K562 (cell line): Measurements from ENCODE around the gene RANGAP1. TPM values are rescaled to one million over a fixed set of nuclear protein-coding genes. Genes with fewer than 3 reads are reported as not detected.

Experiments used
- ATAC-seq: fragments of 200-7000 bp; cut with Tn5 transposase; 3 replicates; pipeline ENCODE4 v1.9.1; 2020; ENCODE audit warnings: moderate library complexity
- BruUV-seq: library from RNA; stranded (reverse); fragments of 400-500 nt; replicated peaks from 2 replicates; lab custom pipeline; 2021; lab: Mats Ljungman, UMichigan
- CTCF ChIA-PET: fragments of 300-600 bp; formaldehyde crosslinking; extraction: SDS; loops from one replicate; lab custom pipeline; 2021; ENCODE audit warnings: low intra/inter-chr PET ratio; lab: Yijun Ruan, JAX
- POLR2A ChIA-PET: fragments of 300-600, 350-650 bp; sonication (Branson Sonifier 250); formaldehyde crosslinking; extraction: SDS; loops from one replicate; lab custom pipeline; 2021; ENCODE audit warnings: antibody characterized with exemption, inconsistent platforms; lab: Yijun Ruan, JAX
- DNase-seq, 4 experiments: peaks; one replicate each; pipeline versions ENCODE4 v3.0.0 to v3.0.0-alpha.2; 2011 to 2018; ENCODE audit warnings: low spot score in 3 of 4, mixed read lengths in 3 of 4; ENCODE audit errors: extremely low read depth in 1 of 4
- FAIRE-seq: peaks from 2 replicates; lab custom pipeline; 2011; peaks lifted over from hg19 to GRCh38; lab: Jason Lieb, UNC
- H2AFZ ChIP-seq: 2 replicates; pipeline ENCODE4 v1.6.0; 2011; ENCODE audit warnings: low read depth, low read length, control low read depth, inconsistent platforms
- H3K27ac ChIP-seq: fragments of 200-600 bp; 3 replicates; pipeline ENCODE4 v1.8.0; 2011; ENCODE audit warnings: low read depth, mild to moderate bottlenecking, control low read depth, inconsistent platforms, low read length, moderate library complexity, mixed read lengths; ENCODE audit errors: extremely low read depth
- H3K27me3 ChIP-seq, 2 experiments: fragments of 300-600 bp in 1 of 2; 2 replicates in 1 of 2; 3 replicates in 1 of 2; pipeline versions ENCODE4 v1.6.0 to v1.8.0; 2011; ENCODE audit warnings: inconsistent platforms in 2 of 2, low read length in 2 of 2, mild to moderate bottlenecking in 1 of 2, mixed read lengths in 1 of 2, moderate library complexity in 1 of 2; ENCODE audit not compliant: control insufficient read depth in 2 of 2, insufficient read depth in 2 of 2
- H3K36me3 ChIP-seq: fragments of 300-600 bp; 3 replicates; pipeline ENCODE4 v1.8.0; 2011; ENCODE audit warnings: mild to moderate bottlenecking, low read length, inconsistent platforms; ENCODE audit not compliant: control insufficient read depth, insufficient read depth
- H3K4me1 ChIP-seq, 2 experiments: fragments of 200-600 bp in 1 of 2; replicated peaks in 1 of 2; 2 replicates in 1 of 2; 3 replicates in 1 of 2; pipeline versions ENCODE4 v1.5.1 to v1.8.0; 2011; ENCODE audit warnings: inconsistent platforms in 2 of 2, low read length in 2 of 2, mild to moderate bottlenecking in 1 of 2, mixed read lengths in 1 of 2, moderate library complexity in 1 of 2; ENCODE audit not compliant: control insufficient read depth in 2 of 2, insufficient read depth in 2 of 2
- H3K4me2 ChIP-seq: 2 replicates; pipeline ENCODE4 v1.6.1; 2011; ENCODE audit warnings: low read length, control low read depth, inconsistent platforms, mixed read lengths; ENCODE audit not compliant: insufficient read depth
- H3K4me3 ChIP-seq: fragments of 200-600 bp; sonication (generic), shearing (Covaris generic); 2 replicates; pipeline ENCODE4 v1.5.1; 2016; ENCODE audit warnings: control low read depth, inconsistent platforms
- H3K79me2 ChIP-seq: fragments of 200-600 bp; 3 replicates; pipeline ENCODE4 v1.8.0; 2011; ENCODE audit warnings: low read length, inconsistent platforms; ENCODE audit not compliant: control insufficient read depth, insufficient read depth
- H3K9ac ChIP-seq, 2 experiments: 2 replicates each; pipeline versions ENCODE4 v1.6.0 to v1.6.1; 2011; ENCODE audit warnings: low read depth in 2 of 2, low read length in 2 of 2, control low read depth in 1 of 2, inconsistent platforms in 1 of 2, mild to moderate bottlenecking in 1 of 2, mixed read lengths in 1 of 2; ENCODE audit not compliant: insufficient read depth in 1 of 2
- H3K9me1 ChIP-seq: one replicate; pipeline ENCODE4 v1.6.0; 2011; ENCODE audit warnings: inconsistent platforms, mild to moderate bottlenecking, low read length, moderate library complexity; ENCODE audit not compliant: control insufficient read depth, insufficient read depth
- H3K9me3 ChIP-seq: replicated peaks from 2 replicates; pipeline ENCODE4 v1.5.1; 2011; ENCODE audit warnings: low read depth, low read length, inconsistent platforms; ENCODE audit not compliant: control insufficient read depth, insufficient read depth
- H4K20me1 ChIP-seq: replicated peaks from 2 replicates; pipeline ENCODE4 v1.6.1; 2011; ENCODE audit warnings: low read length, inconsistent platforms, mixed read lengths; ENCODE audit not compliant: control insufficient read depth, insufficient read depth
- CBX2 ChIP-seq: fragments of 200-600 bp; sonication (generic); IDR thresholded peaks from one replicate; pipeline ENCODE4 v1.6.1; 2012; ENCODE audit warnings: mild to moderate bottlenecking, low read length, inconsistent platforms; ENCODE audit not compliant: insufficient read depth, poor library complexity, severe bottlenecking
- CGGBP1 ChIP-seq: fragments of 250-450 bp; sonication (Bioruptor Pico); IDR thresholded peaks from 2 replicates; pipeline ENCODE4 v1.9.0; 2021; ENCODE audit warnings: mild to moderate bottlenecking
- CHAMP1 ChIP-seq: fragments of 450-650 bp; IDR thresholded peaks from 2 replicates; pipeline ENCODE4 v1.6.1; 2016; ENCODE audit warnings: mild to moderate bottlenecking
- E2F3 ChIP-seq: fragments of 250-450 bp; sonication (Bioruptor Pico); IDR thresholded peaks from 2 replicates; pipeline ENCODE4 v1.4.0; 2020; ENCODE audit warnings: mild to moderate bottlenecking
- E2F8 ChIP-seq: fragments of 450-650 bp; IDR thresholded peaks from 2 replicates; pipeline ENCODE4 v1.7.1; 2018; ENCODE audit warnings: mild to moderate bottlenecking, low read depth; ENCODE audit not compliant: partially characterized antibody
- FOXK1 ChIP-seq: sonication (generic); formaldehyde crosslinking; IDR thresholded peaks from 2 replicates; pipeline ENCODE4 v1.8.0; 2022; ENCODE audit warnings: missing genetic modification reagents, mild to moderate bottlenecking, borderline replicate concordance
- GATAD2B ChIP-seq: fragments of 450-650 bp; IDR thresholded peaks from 2 replicates; pipeline ENCODE4 v1.6.1; 2017; ENCODE audit warnings: mild to moderate bottlenecking, borderline replicate concordance
- ID3 ChIP-seq, 2 experiments: fragments of 250-450 bp in 1 of 2; fragments of 450-650 bp in 1 of 2; sonication (Bioruptor Pico) in 1 of 2; IDR thresholded peaks; 2 replicates each; pipeline versions ENCODE4 v1.6.1 to v1.8.0; 2016 to 2021; ENCODE audit warnings: mild to moderate bottlenecking in 2 of 2, moderate library complexity in 2 of 2, missing compliant biosample characterization in 1 of 2, missing genetic modification characterization in 1 of 2
- ILF3 ChIP-seq: fragments of 450-650 bp; IDR thresholded peaks from 2 replicates; pipeline ENCODE4 v1.6.1; 2018; ENCODE audit warnings: antibody characterized with exemption, mild to moderate bottlenecking, moderate library complexity, borderline replicate concordance
- NFATC3 ChIP-seq: fragments of 450-650 bp; IDR thresholded peaks from 2 replicates; pipeline ENCODE4 v1.6.1; 2017; ENCODE audit warnings: mild to moderate bottlenecking
- RBBP5 ChIP-seq: fragments of 200-600 bp; sonication (generic); IDR thresholded peaks from 2 replicates; pipeline ENCODE4 v1.6.1; 2012; ENCODE audit warnings: borderline replicate concordance, mild to moderate bottlenecking, low read length, control low read depth, inconsistent platforms; ENCODE audit not compliant: insufficient read depth, poor library complexity, severe bottlenecking
- SMARCA5 ChIP-seq: fragments of 450-650 bp; IDR thresholded peaks from 2 replicates; pipeline ENCODE4 v1.6.1; 2016
- SRSF9 ChIP-seq: fragments of 200-400 bp; formaldehyde crosslinking; IDR thresholded peaks from 2 replicates; pipeline ENCODE4 v1.6.1; 2017; ENCODE audit warnings: low read depth, low read length, borderline replicate concordance
- TARDBP ChIP-seq: fragments of 450-650 bp; IDR thresholded peaks from 2 replicates; pipeline ENCODE4 v1.6.1; 2016
- ZFX ChIP-seq: sonication (generic); formaldehyde crosslinking; IDR thresholded peaks from 2 replicates; pipeline ENCODE4 v1.8.0; 2022; ENCODE audit warnings: mild to moderate bottlenecking, missing genetic modification reagents, moderate library complexity
- ZNF444 ChIP-seq: fragments of 250-450 bp; sonication (Bioruptor Pico); IDR thresholded peaks from 2 replicates; pipeline ENCODE4 v1.4.0; 2020; ENCODE audit warnings: mild to moderate bottlenecking, moderate library complexity
- WGBS: fragments of 100-300 bp; shearing (Covaris generic); methylation state at CpG from one replicate; pipeline ENCODE4 v1.1.6; 2016; ENCODE audit warnings: low coverage, mixed read lengths; ENCODE audit not compliant: insufficient coverage; ENCODE audit errors: missing lambda C conversion rate; 5-methylcytosine and 5-hydroxymethylcytosine counted together
- in situ Hi-C: fragments of 300-500 bp; cut with MboI; formaldehyde crosslinking; loops from 4 replicates; pipeline ENCODE4 v1.15.0; 2018; ENCODE audit warnings: inconsistent platforms, mixed read lengths
- intact Hi-C: fragments of 100-400 bp; cut with micrococcal nuclease; formaldehyde crosslinking; loops from 2 replicates; pipeline ENCODE4 v1.14.2; 2022
- polyA plus RNA-seq, 8 experiments: library from polyadenylated mRNA; depleted of rRNA in 4 of 8; stranded (reverse) in 5 of 8; unstranded in 3 of 8; fragments of >200 nt; fragmentation: Nextera tagmentation in 2 of 8; fragmentation: Illumina TruSeq in 1 of 8; extraction: Ambion mirVana in 2 of 8; extraction: Trizol in 1 of 8; gene quantifications; 2 replicates each; pipeline versions ENCODE4 v1.2.1 to v1.2.3, GENCODE V29; 2011 to 2014; ENCODE audit warnings: inconsistent platforms in 1 of 8, missing spikeins in 1 of 8
- total RNA-seq, 7 experiments: library from RNA; depleted of rRNA in 6 of 7; stranded (reverse); fragments of >200 nt in 6 of 7; fragmentation: Illumina TruSeq in 2 of 7; extraction: Trizol in 2 of 7; gene quantifications; 2 replicates each; pipeline versions ENCODE4 v1.2.1 to v1.2.3, GENCODE V29; 2011 to 2021; ENCODE audit warnings: low replicate concordance in 1 of 7

Gene RANGAP1
- total and polyA plus RNA-seq, 9 of the 15 experiments (the other 6 are each of a cell fraction or from before 2014, with no cell fraction given): 2.1 to 104 (median 50.6) TPM

- ChIA-PET CTCF (interaction anchor here (0.7 kb wide), 1 partner anchor 825 kb away, joined by 3 read pairs; no protein-coding TSS in a partner anchor), POLR2A (interaction anchor here (0.6 to 1.2 kb wide), 3 partner anchors 8 to 38 kb away, joined by 3 to 6 read pairs (median 3); no protein-coding TSS in a partner anchor)
- 46% methylated on average over 17 of the region's 33 CpGs for WGBS
- no TSS peak for BruUV-seq
- Histone ChIP-seq H3K4me3 (no peak overlapping the region), H3K4me2 (no peak overlapping the region), H3K27ac (no peak overlapping the region), H3K9ac (no peak overlapping the region), H3K27me3 (no peaks in the 10 kb centered on the region; a peak in 1 of 5 replicates), H3K79me2 (no peaks in the 10 kb centered on the region), H3K9me1 (no peaks in the 10 kb centered on the region), H2AFZ (no peak overlapping the region), H3K9me3 (no peaks in the 10 kb centered on the region), H3K4me1 (peaks cover 0 to 35% of the 10 kb centered on the region in 2 experiments; a peak in 2 of 5 replicates), H3K36me3 (no peaks in the 10 kb centered on the region), H4K20me1 (no peaks in the 10 kb centered on the region)
- in situ Hi-C loops: no loop called here
- intact Hi-C loops: no loop called here
- DNase-seq (no peak), FAIRE-seq (no peak), ATAC-seq (no peak)
- TF ChIP-seq CBX2 (no peak), TARDBP (no peak), CHAMP1 (no peak), ID3 (CRISPR knock-in tag; IDR thresholded peaks at IDR 0.05) (no peak), ID3 (tag; IDR thresholded peaks at IDR 0.05) (no peak), SMARCA5 (no peak), ILF3 (no peak), GATAD2B (no peak), NFATC3 (no peak), CGGBP1 (CRISPR knock-in tag) (no peak), E2F8 (no peak), ZNF444 (CRISPR knock-in tag) (no peak), SRSF9 (no peak), RBBP5 (no peak), ZFX (CRISPR knock-in tag) (no peak), E2F3 (CRISPR knock-in tag) (no peak), FOXK1 (CRISPR knock-in tag) (no peak)
Observed at GRCh38 chr22:41237036-41237706, 48.8 kb downstream of the RANGAP1 start.
